ENCODE results near the gene ATP2C2.
"Not testable (repeated sequence)": the region's sequence is repeated elsewhere in the genome, so short reads cannot be mapped to it uniquely, and the experiment has no call there.

ATP2C2 gene

GRCh38 chr16:84399912-84400311 is 31.6 kb downstream of the ATP2C2 start:
- DNase-seq: not testable (repeated sequence)

GRCh38 chr16:84403435-84403834 is 35.1 kb downstream of the ATP2C2 start:
- DNase-seq: not testable (repeated sequence)

GRCh38 chr16:84404324-84404723 is 36.0 kb downstream of the ATP2C2 start:
- DNase-seq: no peak

- no peak for DNase-seq
Measured at GRCh38 chr16:84404936-84405639, 36.8 kb downstream of the ATP2C2 start.

- no peak for DNase-seq
Measured at GRCh38 chr16:84406006-84406963, 37.9 kb downstream of the ATP2C2 start.

GRCh38 chr16:84407588-84408313 is 39.4 kb downstream of the ATP2C2 start:
- no peak for DNase-seq

GRCh38 chr16:84408314-84408690 is 40.0 kb downstream of the ATP2C2 start:
- no peak for DNase-seq

GRCh38 chr16:84408856-84409255 is 40.5 kb downstream of the ATP2C2 start:
- no peak for DNase-seq

- DNase-seq: no peak
Measured at GRCh38 chr16:84410361-84411138, 42.2 kb downstream of the ATP2C2 start.

GRCh38 chr16:84411768-84412167 is 43.4 kb downstream of the ATP2C2 start:
- no peak for DNase-seq

GRCh38 chr16:84412262-84412661 is 43.9 kb downstream of the ATP2C2 start:
- DNase-seq: no peak

GRCh38 chr16:84413244-84414004 is 45.1 kb downstream of the ATP2C2 start:
- DNase-seq: no peak

- DNase-seq: no peak
Measured at GRCh38 chr16:84414789-84415326, 46.5 kb downstream of the ATP2C2 start.

GRCh38 chr16:84416407-84417321 is 48.3 kb downstream of the ATP2C2 start:
- no peak for DNase-seq

- DNase-seq: no peak
Measured at GRCh38 chr16:84418056-84418849, 49.9 kb downstream of the ATP2C2 start.

GRCh38 chr16:84419730-84420129 is 51.4 kb downstream of the ATP2C2 start:
- DNase-seq: no peak

GRCh38 chr16:84420556-84420955 is 52.2 kb downstream of the ATP2C2 start:
- DNase-seq: not testable (repeated sequence)

GRCh38 chr16:84421081-84421937 is 53.0 kb downstream of the ATP2C2 start:
- DNase-seq: no peak

GRCh38 chr16:84421938-84422220 is 53.5 kb downstream of the ATP2C2 start:
- no peak for DNase-seq
